ENCODE data around the gene FKBP4.
"Not testable (repeated sequence)": the region's sequence is repeated elsewhere in the genome, so short reads cannot be mapped to it uniquely, and the experiment has no call there.

FKBP4 gene, protein sequence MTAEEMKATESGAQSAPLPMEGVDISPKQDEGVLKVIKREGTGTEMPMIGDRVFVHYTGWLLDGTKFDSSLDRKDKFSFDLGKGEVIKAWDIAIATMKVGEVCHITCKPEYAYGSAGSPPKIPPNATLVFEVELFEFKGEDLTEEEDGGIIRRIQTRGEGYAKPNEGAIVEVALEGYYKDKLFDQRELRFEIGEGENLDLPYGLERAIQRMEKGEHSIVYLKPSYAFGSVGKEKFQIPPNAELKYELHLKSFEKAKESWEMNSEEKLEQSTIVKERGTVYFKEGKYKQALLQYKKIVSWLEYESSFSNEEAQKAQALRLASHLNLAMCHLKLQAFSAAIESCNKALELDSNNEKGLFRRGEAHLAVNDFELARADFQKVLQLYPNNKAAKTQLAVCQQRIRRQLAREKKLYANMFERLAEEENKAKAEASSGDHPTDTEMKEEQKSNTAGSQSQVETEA

GRCh38 chr12:2794736-2795289 is at the start of gene FKBP4:
FKBP4 (plus strand) TSS chr12:2794970; CDS start chr12:2795140, 170 bp downstream.
- peak; percentile 65 for DNase-seq

- no peak for DNase-seq
These were observed 49.1 kb upstream of the FKBP4 start for GRCh38 chr12:2745655-2746054.

DNA sequence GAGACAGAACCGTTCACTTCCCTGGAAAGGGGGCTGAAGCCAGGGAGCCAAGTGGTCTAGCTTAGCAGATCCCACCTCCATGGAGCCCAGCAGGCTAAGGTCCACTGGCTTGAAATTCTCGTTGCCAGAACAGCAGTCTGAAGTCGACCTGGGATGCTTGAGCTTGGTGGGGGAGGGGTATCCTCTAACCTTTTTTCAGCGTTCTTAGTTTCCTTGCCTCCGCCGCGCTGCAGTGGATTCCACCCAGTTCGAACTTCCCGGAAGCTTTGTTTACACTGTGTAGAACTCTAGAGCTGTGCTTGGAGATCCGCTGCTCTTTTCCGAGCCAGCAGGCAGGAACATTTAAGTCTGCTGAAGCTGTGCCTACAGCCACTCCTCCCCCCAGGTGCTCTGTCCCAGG is 45.2 kb upstream of the FKBP4 start:
- DNase-seq: no peak

- no peak for DNase-seq
These were observed 44.6 kb upstream of the FKBP4 start for GRCh38 chr12:2750185-2750584.

DNA sequence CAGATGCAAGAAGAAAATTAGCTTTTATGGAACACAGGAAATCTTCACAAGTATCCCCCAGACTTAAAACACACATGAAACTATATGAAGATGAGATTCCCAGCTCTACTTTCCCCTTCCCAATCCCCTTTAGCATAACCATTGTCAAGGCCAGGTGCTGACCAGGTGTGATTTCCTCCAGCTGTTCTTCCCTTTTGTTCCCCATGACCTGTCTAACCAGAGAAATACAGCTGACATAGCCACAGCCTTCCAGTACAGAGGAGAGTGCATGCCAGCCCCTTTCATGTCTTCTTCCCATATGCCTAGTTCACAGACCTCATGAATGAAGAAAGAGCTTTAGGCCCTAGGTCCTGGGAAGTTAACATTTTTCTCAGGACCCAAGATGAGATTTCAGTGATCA is 43.5 kb upstream of the FKBP4 start:
- DNase-seq: no peak

- DNase-seq: no peak
These were observed 43.1 kb upstream of the FKBP4 start for GRCh38 chr12:2751686-2752085.

DNA sequence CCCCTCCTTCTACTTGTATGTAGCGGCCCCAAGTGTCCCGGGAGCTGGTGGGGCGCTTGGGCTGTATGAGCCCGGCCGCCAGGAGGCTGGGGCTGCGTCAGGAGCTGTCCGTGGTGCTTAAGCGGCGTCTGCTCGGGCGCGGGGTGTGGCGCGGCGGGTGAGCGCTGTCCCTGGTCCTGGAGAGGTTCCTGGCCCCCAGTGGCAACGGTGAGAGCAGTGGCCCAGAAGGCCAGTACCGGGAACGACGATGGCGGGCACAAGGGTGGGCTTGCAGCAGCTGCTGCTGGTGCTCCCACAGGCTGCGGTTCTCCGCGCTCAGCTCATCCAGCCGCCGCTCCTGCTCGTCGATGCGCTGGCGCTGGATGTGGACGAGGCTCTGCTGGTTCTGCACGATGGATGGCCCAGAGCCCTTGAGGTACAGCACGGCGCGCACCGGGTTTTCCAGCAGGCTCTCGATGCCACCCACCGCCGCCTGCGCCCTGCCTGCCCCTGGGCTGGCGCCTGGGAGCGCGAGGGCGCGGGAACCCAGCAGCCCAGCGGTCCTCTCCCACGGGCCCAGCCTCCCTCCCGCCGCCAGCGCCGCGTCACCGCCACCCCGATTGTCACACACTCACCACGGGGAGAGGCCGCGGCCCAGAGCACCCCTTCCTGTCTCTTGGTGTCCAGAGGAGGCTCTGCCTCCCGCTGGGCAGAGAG is 41.9 kb upstream of the FKBP4 start:
- DNase-seq: peak; percentile 66

DNA sequence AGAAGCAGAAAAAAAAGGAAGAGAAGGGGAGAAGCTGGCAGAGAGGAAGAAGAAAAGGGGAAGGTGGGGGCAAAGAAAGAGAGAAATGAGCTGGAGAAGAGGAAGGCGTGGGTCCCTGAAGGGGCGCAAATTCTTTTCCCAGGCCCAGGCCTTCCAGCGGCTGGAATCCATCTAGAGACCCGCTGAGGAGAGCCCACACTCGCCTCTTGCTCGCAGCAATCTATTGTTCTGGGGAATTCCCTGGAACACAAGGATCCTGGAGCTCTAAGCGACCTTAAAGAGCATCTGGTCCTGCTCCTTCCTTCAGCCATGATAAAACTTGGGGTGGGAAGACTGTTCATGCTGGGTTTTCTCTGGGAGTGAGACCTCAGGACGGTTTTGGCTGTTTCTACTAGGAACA is 41.2 kb upstream of the FKBP4 start:
- DNase-seq: no peak

DNA sequence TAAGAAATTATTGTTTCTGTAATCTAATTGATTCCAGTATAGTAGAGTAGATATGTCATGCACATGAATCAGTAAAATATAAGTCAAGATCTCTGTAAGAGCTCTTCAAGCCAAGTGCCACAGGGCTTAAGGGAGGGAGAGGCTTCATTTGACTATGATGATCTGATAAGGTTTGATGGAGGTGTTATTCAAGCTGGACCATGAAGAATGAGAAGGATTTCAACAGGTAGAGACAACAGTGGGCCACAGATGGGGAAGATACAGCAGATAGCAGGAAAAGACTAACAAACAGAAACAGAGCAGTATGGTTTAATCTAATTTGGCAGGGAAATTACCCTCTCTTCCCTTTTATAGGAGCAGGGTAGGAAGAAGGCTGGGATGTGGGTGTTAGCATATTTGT is 40.6 kb upstream of the FKBP4 start:
- no peak for DNase-seq

DNA sequence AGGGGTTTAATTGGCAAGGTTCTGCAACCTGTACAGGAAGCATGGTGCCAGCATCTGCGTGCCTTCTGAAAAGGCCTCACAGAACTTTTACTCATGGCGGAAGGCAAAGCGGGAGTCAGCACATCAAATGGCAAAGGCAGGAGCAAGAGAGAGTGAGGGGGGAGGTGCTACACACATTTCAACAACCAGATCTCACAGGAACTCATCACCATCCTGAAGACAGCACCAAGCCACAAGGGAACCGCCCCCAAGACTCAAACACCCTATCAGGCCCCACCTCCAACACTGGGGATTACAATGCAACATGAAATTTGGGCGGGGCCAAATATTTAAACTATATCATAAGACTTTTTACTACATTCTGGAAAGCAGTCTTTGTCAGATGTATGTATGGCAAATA is 38.0 kb upstream of the FKBP4 start:
- no peak for DNase-seq

DNA sequence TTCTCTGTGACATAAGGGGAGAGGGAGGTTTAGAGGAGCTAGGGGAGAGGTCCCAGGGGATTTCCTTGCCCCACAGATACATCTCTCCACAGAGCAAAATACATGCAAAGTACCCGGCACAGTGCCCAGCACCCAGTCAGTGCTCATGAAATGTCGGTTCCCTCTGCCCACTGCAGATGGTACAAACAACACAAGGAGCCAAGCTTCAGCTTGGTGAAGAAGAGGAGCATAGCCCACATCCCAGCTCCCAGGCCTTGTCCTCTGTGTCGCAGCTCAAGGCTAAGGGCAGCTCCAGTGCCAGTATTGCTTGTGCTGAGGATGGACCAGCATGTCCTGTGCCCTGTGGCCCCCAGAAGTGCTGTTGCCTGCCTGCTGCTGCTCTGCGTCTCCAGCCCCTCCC is 35.0 kb upstream of the FKBP4 start:
- no peak for DNase-seq

DNA sequence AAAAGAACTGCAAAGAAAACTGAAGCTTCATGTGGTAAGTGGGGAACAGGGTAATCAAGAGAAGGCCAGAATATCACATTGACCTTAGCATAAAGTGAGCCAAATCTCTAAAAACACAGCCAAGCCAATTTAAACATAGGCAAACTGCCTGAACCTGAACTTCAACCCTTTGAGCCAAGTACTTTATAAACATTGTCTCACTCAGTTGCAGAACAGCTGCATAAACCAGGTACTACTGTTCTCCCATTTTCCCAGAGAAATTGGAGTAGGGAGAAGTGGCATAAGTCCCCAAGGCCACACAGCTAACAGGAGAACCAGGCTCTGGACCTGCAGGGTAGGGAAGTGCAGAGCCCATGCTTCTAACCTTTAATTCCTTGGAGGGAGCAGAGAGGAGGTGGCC is 30.4 kb upstream of the FKBP4 start:
- no peak for DNase-seq

- no peak for DNase-seq
These were observed 29.7 kb upstream of the FKBP4 start for GRCh38 chr12:2765052-2765451.

DNA sequence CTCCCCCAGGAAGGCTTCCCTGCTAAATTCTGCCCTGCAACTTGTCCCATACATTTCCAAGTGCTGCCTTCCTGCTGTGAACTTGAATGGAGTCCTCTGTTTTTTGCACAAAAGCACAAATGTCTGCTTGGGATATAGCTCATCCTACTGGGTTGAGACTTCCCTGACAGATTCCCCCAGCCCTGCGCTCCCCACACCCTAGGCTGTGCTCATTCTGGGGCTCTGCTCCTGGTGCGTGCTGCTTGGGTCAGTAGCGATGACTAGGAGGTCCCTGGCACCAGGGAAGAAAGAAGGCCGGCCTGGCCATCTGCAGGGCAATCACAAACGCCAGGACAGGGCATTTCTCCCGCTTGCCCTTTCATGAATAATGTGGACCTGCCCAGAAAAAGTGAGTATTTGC is 29.2 kb upstream of the FKBP4 start:
- no peak for DNase-seq

DNA sequence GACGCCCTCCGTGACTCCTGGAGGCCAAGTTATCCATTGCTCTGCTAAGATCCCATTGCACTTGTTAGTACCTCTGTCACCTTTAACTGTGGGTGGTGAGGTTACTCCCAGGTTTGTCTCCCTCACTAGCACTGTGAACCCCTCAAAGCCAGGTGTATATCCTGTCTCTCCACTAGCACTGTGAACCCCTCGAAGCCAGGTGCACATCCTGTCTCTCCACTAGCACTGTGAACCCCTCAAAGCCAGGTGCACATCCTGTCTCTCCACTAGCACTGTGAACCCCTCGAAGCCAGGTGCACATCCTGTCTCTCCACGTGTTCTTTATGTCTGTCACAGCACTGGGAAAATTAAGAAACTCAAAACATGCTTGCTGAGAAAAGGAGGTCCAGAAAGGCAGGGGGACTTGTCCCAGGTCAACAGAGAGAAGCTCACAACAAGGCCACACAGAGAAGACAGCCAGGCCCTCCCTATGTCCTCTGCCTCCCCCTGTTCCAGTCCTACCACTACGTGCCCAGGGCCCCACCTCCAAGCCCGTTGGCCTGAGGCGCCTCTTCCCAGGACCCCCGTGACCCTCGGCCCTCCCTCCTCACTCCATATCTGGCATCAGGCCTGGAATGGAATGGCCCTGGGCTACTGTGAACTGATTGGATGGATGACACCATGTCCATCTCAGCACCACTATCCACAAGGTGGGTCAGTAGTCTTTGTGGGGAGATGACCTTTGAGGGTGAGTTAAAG is 26.4 kb upstream of the FKBP4 start:
- no peak for DNase-seq

DNA sequence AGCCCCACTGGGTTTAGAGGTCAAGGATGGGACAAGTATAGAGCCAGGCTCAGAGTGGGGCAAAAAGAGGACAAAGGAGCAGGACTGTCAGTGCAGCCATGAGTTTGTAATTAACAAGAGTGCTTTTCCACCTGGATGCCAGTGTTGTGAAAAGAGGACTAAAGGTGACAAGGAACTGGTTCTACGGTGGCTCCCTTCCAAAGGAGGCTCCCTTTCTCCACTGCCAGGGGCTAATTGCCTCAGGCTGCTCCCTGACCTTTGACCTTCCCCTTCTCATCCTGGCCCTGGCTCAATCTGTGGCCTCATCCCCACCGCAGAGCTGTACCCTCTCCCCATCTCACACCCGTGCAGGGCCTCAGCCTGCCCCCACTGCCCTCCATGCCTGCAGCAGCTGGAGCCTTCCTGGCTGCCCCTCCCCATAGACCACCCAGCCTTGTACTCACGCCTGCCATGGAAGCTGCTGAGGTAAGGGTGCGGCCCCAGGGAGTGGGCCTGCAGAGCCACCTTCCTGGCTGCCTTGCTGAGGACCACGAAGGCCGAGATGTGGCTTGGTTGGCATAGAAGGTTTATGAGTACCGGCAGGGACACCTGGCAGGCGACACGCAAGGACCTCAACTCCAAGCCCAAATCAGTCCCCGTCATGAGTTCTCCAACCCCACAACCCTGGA is 24.8 kb upstream of the FKBP4 start:
- no peak for DNase-seq

DNA sequence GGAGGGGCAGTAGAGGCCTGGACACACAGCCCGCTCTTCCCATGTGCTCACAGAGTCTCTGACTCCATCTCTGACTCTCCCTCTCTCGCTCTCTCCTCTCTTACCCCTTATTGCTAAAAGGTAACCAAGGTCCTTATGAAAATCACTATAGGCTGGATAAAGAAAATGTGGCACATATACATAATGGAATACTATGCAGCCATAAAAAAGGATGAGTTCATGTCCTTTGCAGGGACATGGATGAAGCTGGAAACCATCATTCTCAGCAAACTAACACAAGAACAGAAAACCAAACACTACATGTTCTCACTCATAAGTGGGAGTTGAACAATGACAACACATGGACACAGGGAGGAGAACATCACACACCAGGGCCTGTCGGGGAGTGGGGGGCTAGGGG is 24.2 kb upstream of the FKBP4 start:
- DNase-seq: not testable (repeated sequence)

- DNase-seq: no peak
These were observed 22.4 kb upstream of the FKBP4 start for GRCh38 chr12:2772370-2772769.

DNA sequence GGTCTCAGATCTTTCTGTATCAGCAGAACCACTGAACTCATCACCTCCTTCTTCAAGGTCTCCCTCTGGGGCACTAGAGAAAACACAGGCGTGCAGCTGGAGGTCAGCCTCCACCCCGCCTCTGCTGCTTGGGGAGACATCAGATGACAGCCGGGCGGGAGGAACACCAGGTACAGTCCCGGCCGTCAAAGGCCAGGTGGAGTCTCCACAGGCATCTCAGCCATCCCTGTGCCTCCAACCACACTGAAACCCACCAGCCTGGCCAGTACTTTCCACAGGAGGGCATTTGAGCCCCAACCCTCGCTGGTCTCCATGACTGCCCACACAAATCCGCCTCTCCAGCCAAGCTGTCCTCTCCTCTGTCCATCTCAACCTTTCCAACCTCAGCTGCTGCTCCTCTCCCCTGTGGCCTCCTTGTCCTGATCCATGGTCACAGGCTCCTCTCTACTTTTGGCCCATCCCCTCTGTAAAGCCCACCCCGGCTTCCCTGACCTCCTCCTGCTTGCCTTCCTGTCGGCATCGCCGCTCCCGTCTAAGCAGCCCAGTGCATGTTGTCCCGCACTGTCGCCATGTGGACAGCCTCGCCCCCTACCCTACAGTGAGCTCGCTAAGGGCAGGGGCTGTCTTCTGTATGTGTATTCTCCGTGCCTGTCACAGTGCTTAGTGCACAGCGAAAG is 21.4 kb upstream of the FKBP4 start:
- no peak for DNase-seq

DNA sequence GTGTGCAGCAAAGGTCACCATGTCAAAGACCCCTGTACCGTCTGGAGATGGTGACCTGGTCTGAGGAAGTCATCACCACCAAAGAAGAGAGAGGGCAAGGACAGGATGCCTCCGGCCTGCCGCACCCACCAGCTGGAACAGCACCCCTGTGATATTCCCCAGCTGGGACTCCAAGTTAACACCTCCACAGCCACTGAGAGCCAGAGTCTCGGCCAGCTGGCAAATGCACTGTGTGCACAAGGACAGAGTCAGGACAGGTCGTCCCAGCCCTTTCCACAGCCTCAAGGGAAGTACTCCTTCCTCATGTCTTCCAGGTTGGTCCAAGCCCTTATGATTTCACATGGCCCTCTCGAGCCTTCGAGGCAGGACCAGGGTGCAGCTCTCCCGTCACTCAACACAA is 19.3 kb upstream of the FKBP4 start:
- DNase-seq: no peak

- no peak for DNase-seq
These were observed 18.5 kb upstream of the FKBP4 start for GRCh38 chr12:2776129-2776806.

DNA sequence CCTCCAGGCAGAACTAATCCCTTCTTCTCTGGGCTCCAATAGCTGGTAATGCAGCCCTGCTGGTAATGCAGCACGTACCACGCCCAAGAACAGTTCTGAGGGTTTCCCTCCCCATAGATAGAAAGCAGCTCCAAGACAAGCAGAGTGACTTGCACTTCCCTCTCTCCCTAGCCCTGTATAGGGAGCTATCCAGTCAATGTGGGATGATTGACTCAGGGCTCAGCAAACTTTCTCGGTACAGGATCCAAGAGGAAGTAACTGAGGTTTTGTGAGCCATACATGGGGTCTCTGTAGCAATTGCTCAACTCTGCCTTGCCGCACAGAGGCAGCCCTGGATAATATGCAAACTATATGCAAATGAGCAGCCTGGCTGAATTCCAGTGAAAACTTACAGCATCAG is 15.5 kb upstream of the FKBP4 start:
- DNase-seq: no peak

Measured in kidney glomerular epithelial cell (primary cell).